Immature natural killer cell (primary cell): ENCODE measurements around the gene PLXNA2. TPM values are rescaled to one million over a fixed set of nuclear protein-coding genes. Genes with fewer than 3 reads are reported as not detected.

Experiments
- DNase-seq, 3 donors: peaks; one replicate each; pipeline ENCODE4 v3.0.0; 2022; ENCODE audit warnings: mixed read lengths in 1 of 3
- H3K27ac Mint-ChIP-seq, 6 donors: one replicate each; pipeline ENCODE4 v1.8.0; 2020; ENCODE audit warnings: mixed read lengths in 6 of 6, mild to moderate bottlenecking in 5 of 6, inconsistent platforms in 4 of 6, moderate library complexity in 3 of 6
- H3K27me3 Mint-ChIP-seq, 3 donors: one replicate each; pipeline ENCODE4 v1.8.0; 2020 to 2021; ENCODE audit warnings: low read depth in 3 of 3, mild to moderate bottlenecking in 3 of 3, mixed read lengths in 3 of 3, moderate library complexity in 3 of 3, inconsistent platforms in 1 of 3
- H3K36me3 Mint-ChIP-seq, 3 donors: one replicate each; pipeline ENCODE4 v1.8.0; 2020; ENCODE audit warnings: mixed read lengths in 3 of 3, inconsistent platforms in 2 of 3, mild to moderate bottlenecking in 2 of 3
- H3K4me1 Mint-ChIP-seq, 2 donors: one replicate each; pipeline ENCODE4 v1.8.0; 2020; ENCODE audit warnings: inconsistent platforms in 2 of 2, mild to moderate bottlenecking in 2 of 2, mixed read lengths in 2 of 2, moderate library complexity in 1 of 2
- H3K4me3 Mint-ChIP-seq, 5 donors: one replicate each; pipeline ENCODE4 v1.8.0; 2020; ENCODE audit warnings: mild to moderate bottlenecking in 5 of 5, mixed read lengths in 5 of 5, inconsistent platforms in 3 of 5, moderate library complexity in 3 of 5
- H3K9me3 Mint-ChIP-seq, 6 donors: one replicate each; pipeline ENCODE4 v1.8.0; 2020; ENCODE audit warnings: mild to moderate bottlenecking in 6 of 6, mixed read lengths in 6 of 6, inconsistent platforms in 4 of 6, moderate library complexity in 3 of 6
- polyA plus RNA-seq, 3 donors: library from polyadenylated mRNA; unstranded; fragments of 300-500 nt; fragmentation: Illumina TruSeq; gene quantifications; one replicate each; pipeline ENCODE4 v1.2.3, GENCODE V29; 2021

Gene PLXNA2
- polyA plus RNA-seq, 3 donors from 2014 or later, result 0.22 TPM; not detected in 2

- Mint-ChIP-seq H3K9me3 (no peaks in the 10 kb centered on the region), H3K27me3 (peaks cover 2 to 5% (median 5%) of the 10 kb centered on the region in 3 donors), H3K36me3 (no peaks in the 10 kb centered on the region), H3K27ac (no peak overlapping the region), H3K4me3 (no peak overlapping the region), H3K4me1 (no peaks in the 10 kb centered on the region)
- DNase-seq, result no peak
These were observed 108.8 kb downstream of the PLXNA2 start for GRCh38 chr1:208135354-208135753.

GRCh38 chr1:208134491-208134890, 109.7 kb downstream of the PLXNA2 start:
- H3K4me1 Mint-ChIP-seq, result no peaks in the 10 kb centered on the region
- no peak for DNase-seq
- H3K27ac Mint-ChIP-seq, result no peak overlapping the region
- H3K36me3 Mint-ChIP-seq, result no peaks in the 10 kb centered on the region
- H3K9me3 Mint-ChIP-seq, result no peaks in the 10 kb centered on the region
- H3K4me3 Mint-ChIP-seq, result no peak overlapping the region
- peaks cover 2 to 5% (median 5%) of the 10 kb centered on the region in 3 donors for H3K27me3 Mint-ChIP-seq

- no peak overlapping the region for H3K27ac Mint-ChIP-seq
- no peak for DNase-seq
- H3K36me3 Mint-ChIP-seq, result no peaks in the 10 kb centered on the region
- H3K27me3 Mint-ChIP-seq, result peaks cover 2 to 5% (median 5%) of the 10 kb centered on the region in 3 donors
- no peak overlapping the region for H3K4me3 Mint-ChIP-seq
- no peaks in the 10 kb centered on the region for H3K9me3 Mint-ChIP-seq
- no peaks in the 10 kb centered on the region for H3K4me1 Mint-ChIP-seq
These were observed 110.8 kb downstream of the PLXNA2 start for GRCh38 chr1:208133355-208133754.

DNA sequence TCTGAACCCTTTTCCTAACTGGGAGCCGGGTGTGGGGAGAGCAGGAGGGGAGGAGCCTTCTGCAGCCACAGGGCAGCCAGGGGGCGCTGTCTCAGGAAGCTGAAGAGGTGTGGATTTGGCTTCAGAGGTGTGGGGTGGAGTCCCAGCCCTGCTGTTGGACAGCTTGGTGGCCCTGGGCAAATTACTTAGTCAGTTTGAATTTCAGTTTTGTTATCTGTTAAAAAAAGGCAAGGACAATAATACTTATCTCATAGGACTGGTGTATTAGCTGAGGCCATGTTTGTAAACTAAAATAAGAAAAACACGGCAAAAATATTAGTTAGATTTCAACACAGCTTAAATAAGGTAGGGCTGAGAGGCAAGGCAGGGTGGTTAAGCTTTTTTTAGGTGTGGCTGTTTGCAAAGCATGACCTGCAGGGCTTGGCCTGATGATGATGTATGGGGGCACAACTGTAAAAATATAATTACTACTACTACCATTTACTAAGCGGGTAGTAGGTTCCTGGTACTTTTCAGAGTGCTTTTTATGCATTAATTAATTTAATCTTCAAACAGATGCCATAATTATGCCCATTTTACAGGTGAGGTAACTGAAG, 111.8 kb downstream of the PLXNA2 start:
- DNase-seq, result peak; percentile 7 to 21 (median 18)
- Mint-ChIP-seq H3K36me3 (no peaks in the 10 kb centered on the region), H3K4me3 (no peak overlapping the region), H3K27me3 (peaks cover 5 to 8% (median 5%) of the 10 kb centered on the region in 3 donors), H3K4me1 (no peaks in the 10 kb centered on the region), H3K27ac (no peak overlapping the region), H3K9me3 (no peaks in the 10 kb centered on the region)

DNA sequence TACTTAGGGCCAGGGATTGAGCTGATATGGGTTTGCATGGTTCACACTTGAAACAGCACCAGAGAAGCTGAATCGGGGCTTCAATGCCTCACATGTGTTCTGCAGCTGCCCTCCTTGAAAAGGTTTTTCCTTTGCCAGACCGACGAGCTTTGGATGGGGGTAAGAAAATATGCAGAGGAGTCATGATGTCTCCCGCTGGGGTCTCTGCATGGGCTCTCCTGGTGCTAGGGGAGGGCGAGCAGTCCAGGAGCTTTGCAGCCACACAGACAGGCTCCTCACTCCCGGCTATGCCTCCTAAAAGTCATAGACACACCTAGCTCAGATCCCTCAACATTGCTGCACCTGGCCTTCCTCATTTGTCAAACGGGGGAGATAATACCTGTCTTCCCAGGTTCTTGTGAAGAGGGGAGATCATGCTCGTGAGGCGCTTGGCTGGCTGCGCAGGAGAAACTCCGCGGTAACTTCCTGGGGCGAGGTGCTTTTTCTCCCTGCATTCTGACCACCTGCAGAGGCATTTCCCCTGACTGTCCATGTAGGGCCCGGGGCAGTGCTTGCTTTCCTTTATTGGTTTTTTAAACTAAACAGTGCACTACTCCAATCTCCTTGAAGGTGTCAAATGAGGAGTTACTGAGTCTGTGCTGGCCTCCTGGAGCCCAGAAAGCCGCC, 112.4 kb downstream of the PLXNA2 start:
- DNase-seq, result no peak
- peaks cover 5 to 9% (median 5%) of the 10 kb centered on the region in 3 donors for H3K27me3 Mint-ChIP-seq
- H3K27ac Mint-ChIP-seq, result no peak overlapping the region
- no peaks in the 10 kb centered on the region for H3K9me3 Mint-ChIP-seq
- H3K4me3 Mint-ChIP-seq, result no peak overlapping the region
- no peaks in the 10 kb centered on the region for H3K36me3 Mint-ChIP-seq
- H3K4me1 Mint-ChIP-seq, result no peaks in the 10 kb centered on the region

DNA sequence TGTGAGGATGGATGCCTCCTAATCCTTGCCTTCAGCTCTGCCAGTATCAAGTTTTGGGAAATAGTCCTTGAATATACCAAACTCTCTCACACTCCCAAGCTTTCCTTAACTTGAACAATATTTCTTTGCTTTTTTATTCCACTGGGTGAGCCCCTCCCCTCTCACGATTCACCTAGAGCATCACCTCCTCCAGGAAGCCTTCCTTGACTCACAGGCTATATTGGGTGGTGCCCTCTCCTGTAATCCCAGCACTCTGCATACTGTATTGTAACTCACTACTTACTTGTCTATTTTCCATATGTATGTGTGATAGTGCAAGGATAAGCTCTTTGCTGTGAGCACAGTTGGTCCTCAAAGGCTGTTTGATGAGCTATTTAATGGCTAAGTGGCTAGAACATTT, 114.7 kb downstream of the PLXNA2 start:
- H3K4me1 Mint-ChIP-seq, result no peaks in the 10 kb centered on the region
- H3K36me3 Mint-ChIP-seq, result no peaks in the 10 kb centered on the region
- H3K27me3 Mint-ChIP-seq, result peaks cover 5 to 9% (median 5%) of the 10 kb centered on the region in 3 donors
- no peaks in the 10 kb centered on the region for H3K9me3 Mint-ChIP-seq
- H3K27ac Mint-ChIP-seq, result no peak overlapping the region
- DNase-seq, result no peak
- H3K4me3 Mint-ChIP-seq, result no peak overlapping the region

GRCh38 chr1:208129060-208129459, 115.1 kb downstream of the PLXNA2 start:
- Mint-ChIP-seq H3K27ac (no peak overlapping the region), H3K4me3 (no peak overlapping the region), H3K36me3 (no peaks in the 10 kb centered on the region), H3K27me3 (peaks cover 5 to 9% (median 5%) of the 10 kb centered on the region in 3 donors), H3K4me1 (no peaks in the 10 kb centered on the region), H3K9me3 (no peaks in the 10 kb centered on the region)
- no peak for DNase-seq

DNA sequence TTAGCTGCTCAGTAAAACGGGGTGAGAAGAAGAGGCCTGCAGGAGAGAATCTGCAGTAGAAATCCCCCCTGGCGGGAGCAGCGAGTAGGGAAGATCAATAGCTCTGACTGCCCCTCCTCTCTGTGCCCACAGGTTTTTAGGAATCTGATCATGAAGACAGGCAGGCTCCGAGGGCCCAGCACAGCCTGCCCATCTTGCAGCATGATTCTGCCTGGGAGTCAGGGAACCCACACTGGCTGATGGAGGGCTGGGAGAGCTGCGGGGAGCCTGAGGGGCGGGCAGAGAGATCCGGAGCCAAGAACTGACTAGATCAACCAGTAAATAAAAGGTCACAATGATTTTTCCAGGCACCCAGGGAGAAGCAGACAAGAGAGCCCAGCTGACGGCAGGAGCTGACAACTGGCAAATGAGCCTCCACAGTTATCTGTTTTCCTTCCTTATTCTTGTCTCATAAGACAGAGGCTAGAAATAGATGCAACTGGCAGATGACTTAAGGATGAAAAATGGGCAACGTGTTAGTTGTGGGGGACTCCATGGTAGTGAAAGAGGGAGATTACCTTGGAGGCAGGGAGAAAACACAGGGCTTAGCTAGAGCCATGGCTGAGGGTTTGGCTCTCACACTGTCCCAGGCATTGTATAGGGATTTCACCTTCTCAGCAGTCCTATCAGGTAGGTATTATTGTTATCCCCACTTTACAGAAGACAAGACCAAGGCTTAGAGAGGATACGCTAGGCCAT, 116.2 kb downstream of the PLXNA2 start:
- H3K36me3 Mint-ChIP-seq, result no peaks in the 10 kb centered on the region
- H3K9me3 Mint-ChIP-seq, result no peaks in the 10 kb centered on the region
- no peak overlapping the region for H3K27ac Mint-ChIP-seq
- H3K27me3 Mint-ChIP-seq, result peaks cover 5 to 9% (median 5%) of the 10 kb centered on the region in 3 donors
- H3K4me3 Mint-ChIP-seq, result no peak overlapping the region
- H3K4me1 Mint-ChIP-seq, result no peaks in the 10 kb centered on the region
- no peak for DNase-seq

GRCh38 chr1:208127284-208127683, 116.9 kb downstream of the PLXNA2 start:
- Mint-ChIP-seq H3K27me3 (peaks cover 3 to 7% (median 5%) of the 10 kb centered on the region in 3 donors), H3K4me3 (no peak overlapping the region), H3K4me1 (no peaks in the 10 kb centered on the region), H3K36me3 (no peaks in the 10 kb centered on the region), H3K27ac (no peak overlapping the region), H3K9me3 (no peaks in the 10 kb centered on the region)
- DNase-seq, result no peak

GRCh38 chr1:208126108-208126507, 118.1 kb downstream of the PLXNA2 start:
- Mint-ChIP-seq H3K9me3 (no peaks in the 10 kb centered on the region), H3K36me3 (no peaks in the 10 kb centered on the region), H3K4me1 (no peaks in the 10 kb centered on the region), H3K4me3 (no peak overlapping the region), H3K27ac (no peak overlapping the region), H3K27me3 (peaks cover 0 to 7% (median 5%) of the 10 kb centered on the region in 3 donors)
- DNase-seq, result no peak

DNA sequence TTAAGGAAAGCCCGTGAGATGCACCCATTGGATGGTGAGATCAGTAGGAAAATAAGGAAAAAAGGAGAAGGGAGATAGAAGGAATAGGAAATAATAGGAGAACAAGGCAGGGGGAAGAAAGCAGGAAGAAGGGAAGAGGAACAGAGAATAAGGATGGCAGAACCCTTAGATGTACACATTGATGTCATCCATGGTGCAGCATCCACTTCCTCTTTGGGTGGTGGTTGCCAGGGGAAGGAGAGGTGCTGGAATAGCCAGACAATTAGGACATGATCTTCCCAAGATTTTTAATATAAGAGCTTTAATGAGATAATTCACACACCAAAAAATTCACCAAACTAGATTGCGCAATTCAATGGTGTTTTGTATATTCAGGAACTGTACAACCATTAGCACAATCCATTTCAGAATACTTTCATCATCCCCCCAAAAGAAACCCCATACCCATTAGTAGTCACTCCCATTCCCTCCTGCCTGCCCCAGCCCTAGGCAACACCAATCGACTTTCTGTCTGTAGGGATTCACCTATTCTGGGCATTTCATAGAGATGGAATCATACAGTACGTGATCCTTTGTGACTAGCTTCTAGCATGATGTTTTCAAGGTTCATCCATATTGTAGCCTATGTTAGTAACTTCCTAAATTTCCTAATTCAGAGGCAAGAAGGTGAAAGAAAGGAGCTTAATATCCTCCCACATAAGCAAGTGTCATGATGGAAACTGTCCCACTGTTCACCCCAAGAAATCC, 121.4 kb downstream of the PLXNA2 start:
- no peak for DNase-seq
- H3K36me3 Mint-ChIP-seq, result no peaks in the 10 kb centered on the region
- no peaks in the 10 kb centered on the region for H3K9me3 Mint-ChIP-seq
- no peaks in the 10 kb centered on the region for H3K4me1 Mint-ChIP-seq
- H3K27me3 Mint-ChIP-seq, result peaks cover 0 to 4% (median 0%) of the 10 kb centered on the region in 3 donors
- no peak overlapping the region for H3K27ac Mint-ChIP-seq
- H3K4me3 Mint-ChIP-seq, result no peak overlapping the region

DNA sequence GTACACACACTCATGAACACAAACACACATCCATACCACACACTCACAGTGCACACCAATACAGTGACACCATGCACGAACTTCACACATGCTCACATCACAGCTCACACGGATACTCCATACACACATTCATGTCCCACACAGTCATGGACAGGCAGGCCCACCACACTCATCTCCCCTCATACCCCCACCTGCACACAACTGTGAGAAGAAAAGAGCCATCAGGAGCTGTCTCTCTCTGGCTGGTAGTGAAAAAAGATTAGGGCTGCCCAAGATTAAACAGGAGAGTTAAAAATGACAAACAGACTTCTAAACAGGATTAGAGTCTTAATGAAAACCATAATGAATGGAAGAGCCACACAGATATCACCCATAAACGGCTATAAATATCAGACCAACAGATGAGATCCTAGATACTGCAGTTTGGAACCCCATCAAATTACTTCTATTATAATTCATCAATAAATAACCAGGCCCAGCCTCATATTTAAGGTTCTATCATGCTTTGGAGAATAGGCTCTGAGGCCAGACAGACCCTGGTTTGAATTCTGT, 122.3 kb downstream of the PLXNA2 start:
- Mint-ChIP-seq H3K27ac (no peak overlapping the region), H3K27me3 (peaks cover 0 to 3% (median 0%) of the 10 kb centered on the region in 3 donors), H3K36me3 (no peaks in the 10 kb centered on the region), H3K4me1 (no peaks in the 10 kb centered on the region), H3K4me3 (no peak overlapping the region), H3K9me3 (no peaks in the 10 kb centered on the region)
- DNase-seq, result no peak

GRCh38 chr1:208120431-208120790, 123.8 kb downstream of the PLXNA2 start:
- H3K4me3 Mint-ChIP-seq, result no peak overlapping the region
- no peaks in the 10 kb centered on the region for H3K36me3 Mint-ChIP-seq
- H3K9me3 Mint-ChIP-seq, result no peaks in the 10 kb centered on the region
- H3K27ac Mint-ChIP-seq, result no peak overlapping the region
- H3K4me1 Mint-ChIP-seq, result no peaks in the 10 kb centered on the region
- H3K27me3 Mint-ChIP-seq, result peaks cover 0 to 4% (median 3%) of the 10 kb centered on the region in 3 donors
- no peak for DNase-seq
